H9 (cell line): Measurements from ENCODE around the gene PTDSS2. TPM values are rescaled to one million over a fixed set of nuclear protein-coding genes. Genes with fewer than 3 reads are reported as not detected.

Source experiments
- DNase-seq: peaks from one replicate; pipeline ENCODE4 v3.0.0-alpha.2; 2017
- H2AFZ ChIP-seq: one replicate; pipeline ENCODE4 v1.6.1; 2013; ENCODE audit warnings: mild to moderate bottlenecking, low read length, control low read depth, moderate library complexity
- H2AK5ac ChIP-seq: 2 replicates; pipeline ENCODE4 v1.6.1; 2013; ENCODE audit warnings: low read length, control low read depth, mixed read lengths; ENCODE audit not compliant: insufficient read length
- H2BK120ac ChIP-seq: one replicate; pipeline ENCODE4 v1.6.1; 2013; ENCODE audit warnings: low read depth, mild to moderate bottlenecking, low read length, control low read depth, inconsistent platforms; ENCODE audit not compliant: poor library complexity, severe bottlenecking
- H2BK12ac ChIP-seq: 2 replicates; pipeline ENCODE4 v1.6.1; 2013; ENCODE audit warnings: low read length, control low read depth, mixed read lengths, low read depth; ENCODE audit not compliant: insufficient read length
- H2BK15ac ChIP-seq: 2 replicates; pipeline ENCODE4 v1.6.1; 2013; ENCODE audit warnings: low read depth, low read length, control low read depth
- H2BK20ac ChIP-seq: one replicate; pipeline ENCODE4 v1.6.1; 2013; ENCODE audit warnings: low read depth, mild to moderate bottlenecking, low read length, control low read depth, inconsistent platforms; ENCODE audit not compliant: poor library complexity, severe bottlenecking
- H2BK5ac ChIP-seq: 2 replicates; pipeline ENCODE4 v1.6.1; 2013; ENCODE audit warnings: low read length, control low read depth, mixed read lengths; ENCODE audit not compliant: insufficient read length
- H3K14ac ChIP-seq: 2 replicates; pipeline ENCODE4 v1.6.1; 2013; ENCODE audit warnings: low read length, control low read depth; ENCODE audit not compliant: insufficient read depth
- H3K18ac ChIP-seq: 2 replicates; pipeline ENCODE4 v1.6.1; 2013; ENCODE audit warnings: low read depth, mild to moderate bottlenecking, mixed read lengths, low read length, control low read depth; ENCODE audit not compliant: insufficient read length
- H3K23ac ChIP-seq: 2 replicates; pipeline ENCODE4 v1.6.1; 2013; ENCODE audit warnings: low read length, control low read depth, mixed read lengths, low read depth; ENCODE audit not compliant: insufficient read length
- H3K23me2 ChIP-seq: 2 replicates; pipeline ENCODE4 v1.6.1; 2013; ENCODE audit warnings: low read depth, mild to moderate bottlenecking, mixed read lengths, low read length, control low read depth; ENCODE audit not compliant: insufficient read length, poor library complexity, severe bottlenecking
- H3K27ac ChIP-seq: 2 replicates; pipeline ENCODE4 v1.5.1; 2013; ENCODE audit warnings: low read length, control low read depth, mixed read lengths, low read depth; ENCODE audit not compliant: insufficient read length
- H3K27me3 ChIP-seq: 2 replicates; pipeline ENCODE4 v1.6.1; 2013; ENCODE audit warnings: low read length, control low read depth, inconsistent platforms; ENCODE audit not compliant: insufficient read depth
- H3K4ac ChIP-seq: 2 replicates; pipeline ENCODE4 v1.6.1; 2013; ENCODE audit warnings: low read depth, mild to moderate bottlenecking, control low read depth, inconsistent platforms, low read length, moderate library complexity
- H3K4me1 ChIP-seq: 2 replicates; pipeline ENCODE4 v1.6.1; 2013; ENCODE audit warnings: low read length, control low read depth, inconsistent platforms; ENCODE audit not compliant: insufficient read depth
- H3K4me2 ChIP-seq: 2 replicates; pipeline ENCODE4 v1.6.1; 2013; ENCODE audit warnings: low read length, control low read depth, mixed read lengths; ENCODE audit not compliant: insufficient read length, insufficient read depth
- H3K56ac ChIP-seq: 2 replicates; pipeline ENCODE4 v1.6.1; 2013; ENCODE audit warnings: low read depth, mild to moderate bottlenecking, mixed read lengths, low read length, control low read depth; ENCODE audit not compliant: insufficient read length
- H3K79me1 ChIP-seq: 2 replicates; pipeline ENCODE4 v1.6.1; 2013; ENCODE audit warnings: low read depth, mild to moderate bottlenecking, moderate library complexity, low read length, control low read depth, inconsistent platforms; ENCODE audit not compliant: insufficient read depth, poor library complexity, severe bottlenecking
- H3K79me2 ChIP-seq: 2 replicates; pipeline ENCODE4 v1.6.1; 2013; ENCODE audit warnings: low read length, control low read depth, inconsistent platforms; ENCODE audit not compliant: insufficient read depth
- H3K9ac ChIP-seq: 2 replicates; pipeline ENCODE4 v1.6.1; 2013; ENCODE audit warnings: low read length, control low read depth, mixed read lengths; ENCODE audit not compliant: insufficient read length; ENCODE audit errors: extremely low read depth
- H3K9me3 ChIP-seq: one replicate; pipeline ENCODE4 v1.6.1; 2013; ENCODE audit warnings: low read depth, low read length, inconsistent platforms; ENCODE audit not compliant: control insufficient read depth
- H3T11ph ChIP-seq: one replicate; pipeline ENCODE4 v1.6.1; 2013; ENCODE audit warnings: mild to moderate bottlenecking, low read length, control low read depth, inconsistent platforms
- H4K20me1 ChIP-seq: one replicate; pipeline ENCODE4 v1.6.1; 2013; ENCODE audit not compliant: control insufficient read depth, insufficient read length, insufficient read depth
- H4K5ac ChIP-seq: 2 replicates; pipeline ENCODE4 v1.6.1; 2013; ENCODE audit warnings: low read depth, mild to moderate bottlenecking, mixed read lengths, low read length, control low read depth; ENCODE audit not compliant: insufficient read length
- H4K8ac ChIP-seq: replicated peaks from 2 replicates; pipeline ENCODE4 v1.6.1; 2013; ENCODE audit warnings: low read length, control low read depth, mixed read lengths, low read depth; ENCODE audit not compliant: insufficient read length
- H4K91ac ChIP-seq: 2 replicates; pipeline ENCODE4 v1.6.1; 2013; ENCODE audit warnings: low read depth, mild to moderate bottlenecking, moderate library complexity, mixed read lengths, low read length, control low read depth; ENCODE audit not compliant: insufficient read length
- H3K27ac Mint-ChIP-seq, 3 experiments: 2 replicates in 2 of 3; 3 replicates in 1 of 3; pipeline ENCODE4 v1.8.0; 2020 to 2021; ENCODE audit warnings: mixed read lengths in 3 of 3, mild to moderate bottlenecking in 1 of 3, moderate library complexity in 1 of 3
- H3K27me3 Mint-ChIP-seq: 2 replicates; pipeline ENCODE4 v1.8.0; 2021; ENCODE audit warnings: low read depth, mild to moderate bottlenecking, moderate library complexity, mixed read lengths
- H3K36me3 Mint-ChIP-seq, 3 experiments: 2 replicates in 2 of 3; 3 replicates in 1 of 3; pipeline ENCODE4 v1.8.0; 2020 to 2021; ENCODE audit warnings: low read depth in 3 of 3, mixed read lengths in 3 of 3; ENCODE audit not compliant: insufficient read depth in 1 of 3
- H3K4me1 Mint-ChIP-seq, 2 experiments: 2 replicates each; pipeline ENCODE4 v1.8.0; 2020; ENCODE audit warnings: mixed read lengths in 2 of 2
- H3K4me3 Mint-ChIP-seq, 2 experiments: 2 replicates in 1 of 2; 3 replicates in 1 of 2; pipeline ENCODE4 v1.8.0; 2020 to 2021; ENCODE audit warnings: mild to moderate bottlenecking in 2 of 2, mixed read lengths in 2 of 2, moderate library complexity in 1 of 2
- H3K9me3 Mint-ChIP-seq, 2 experiments: 2 replicates in 1 of 2; 3 replicates in 1 of 2; pipeline ENCODE4 v1.8.0; 2020; ENCODE audit warnings: mild to moderate bottlenecking in 2 of 2, mixed read lengths in 2 of 2, moderate library complexity in 1 of 2
- WGBS: extraction: QIAGEN DNeasy Blood & Tissue Kit; methylation state at CpG from one replicate; pipeline ENCODE4 v1.1.7; 2013; ENCODE audit warnings: missing lambda C conversion rate, low lambda C conversion rate, mixed read lengths; ENCODE audit not compliant: insufficient read length; ENCODE audit errors: extremely low coverage; 5-methylcytosine and 5-hydroxymethylcytosine counted together
- total RNA-seq: library from RNA; stranded (reverse); gene quantifications from 2 replicates; pipeline ENCODE4 v1.2.1, GENCODE V29; 2021
- TF ChIP-seq, protein P1 (sequence below): fragments of 200-600 bp; sonication (generic); conservative IDR thresholded peaks from 3 replicates; pipeline ENCODE4 v1.8.0; 2021; ENCODE audit warnings: antibody characterized with exemption, mild to moderate bottlenecking

Gene PTDSS2
- total RNA-seq, 1 experiment from 2014 or later = 55.3 TPM

DNA sequence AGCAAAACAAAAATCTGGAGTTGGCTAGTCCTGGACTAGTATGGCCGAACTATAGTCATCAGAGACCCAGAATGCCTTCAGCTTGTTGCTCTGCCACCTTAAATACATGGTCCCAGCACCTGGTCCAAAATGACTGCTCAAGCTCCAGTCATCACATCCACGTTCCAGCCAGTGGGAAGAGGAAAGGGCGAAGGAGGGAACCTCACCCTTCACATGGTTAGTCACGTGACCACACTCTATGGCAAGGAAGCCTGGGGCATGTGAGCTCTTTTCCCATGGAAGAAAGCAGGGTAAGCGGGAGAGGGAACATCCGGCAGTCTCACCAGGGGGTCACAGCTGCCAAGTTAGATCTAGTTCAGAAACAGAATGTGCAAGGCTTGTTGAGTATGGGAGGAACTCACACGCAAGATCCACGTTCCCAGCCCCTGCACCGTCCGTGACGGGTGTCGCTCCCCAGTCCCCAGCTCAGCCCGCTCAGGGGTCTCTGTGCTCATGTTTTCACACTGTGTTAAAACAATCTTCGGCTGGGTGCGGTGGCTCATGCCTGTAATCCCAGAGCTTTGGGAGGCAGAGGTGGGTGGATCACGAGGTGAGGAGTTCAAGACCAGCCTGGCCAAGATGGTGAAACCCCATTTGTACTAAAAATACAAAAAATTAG lies 6.4 kb upstream of the PTDSS2 start:
- WGBS = no CpG with 5 or more reads among the region's 16 CpGs
- H3K27me3 Mint-ChIP-seq = peaks cover 12% of the 10 kb centered on the region
- H3K27me3 ChIP-seq = no peaks in the 10 kb centered on the region

More for the DNA sequence above, 6.4 kb upstream of the PTDSS2 start:
- no peak overlapping the region for H3T11ph ChIP-seq
- H4K91ac ChIP-seq = no peak overlapping the region
- H2BK20ac ChIP-seq = no peak overlapping the region
- TF ChIP-seq, protein P1, sequence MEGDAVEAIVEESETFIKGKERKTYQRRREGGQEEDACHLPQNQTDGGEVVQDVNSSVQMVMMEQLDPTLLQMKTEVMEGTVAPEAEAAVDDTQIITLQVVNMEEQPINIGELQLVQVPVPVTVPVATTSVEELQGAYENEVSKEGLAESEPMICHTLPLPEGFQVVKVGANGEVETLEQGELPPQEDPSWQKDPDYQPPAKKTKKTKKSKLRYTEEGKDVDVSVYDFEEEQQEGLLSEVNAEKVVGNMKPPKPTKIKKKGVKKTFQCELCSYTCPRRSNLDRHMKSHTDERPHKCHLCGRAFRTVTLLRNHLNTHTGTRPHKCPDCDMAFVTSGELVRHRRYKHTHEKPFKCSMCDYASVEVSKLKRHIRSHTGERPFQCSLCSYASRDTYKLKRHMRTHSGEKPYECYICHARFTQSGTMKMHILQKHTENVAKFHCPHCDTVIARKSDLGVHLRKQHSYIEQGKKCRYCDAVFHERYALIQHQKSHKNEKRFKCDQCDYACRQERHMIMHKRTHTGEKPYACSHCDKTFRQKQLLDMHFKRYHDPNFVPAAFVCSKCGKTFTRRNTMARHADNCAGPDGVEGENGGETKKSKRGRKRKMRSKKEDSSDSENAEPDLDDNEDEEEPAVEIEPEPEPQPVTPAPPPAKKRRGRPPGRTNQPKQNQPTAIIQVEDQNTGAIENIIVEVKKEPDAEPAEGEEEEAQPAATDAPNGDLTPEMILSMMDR = no peak
- no peak overlapping the region for H4K8ac ChIP-seq
- H3K79me2 ChIP-seq = no peaks in the 10 kb centered on the region
- no peak overlapping the region for H4K5ac ChIP-seq
- H3K79me1 ChIP-seq = no peaks in the 10 kb centered on the region
- no peaks in the 10 kb centered on the region for H3K9me3 ChIP-seq
- no peak overlapping the region for H3K27ac ChIP-seq
- no peak overlapping the region for H3K4me2 ChIP-seq
- H4K20me1 ChIP-seq = no peaks in the 10 kb centered on the region
- H2BK12ac ChIP-seq = no peak overlapping the region
- H2BK15ac ChIP-seq = no peak overlapping the region
- H3K23me2 ChIP-seq = peaks cover 7% of the 10 kb centered on the region
- no peaks in the 10 kb centered on the region; a peak in 1 of 5 replicates for H3K9me3 Mint-ChIP-seq
- no peak overlapping the region for H2BK120ac ChIP-seq
- H3K36me3 Mint-ChIP-seq = no peaks in the 10 kb centered on the region
- no peak overlapping the region for H2BK5ac ChIP-seq
- H3K14ac ChIP-seq = no peak overlapping the region; the same call in 1 of the 2 replicates
- H3K23ac ChIP-seq = no peak overlapping the region
- no peak for DNase-seq
- no peak overlapping the region for H3K4ac ChIP-seq
- H2AFZ ChIP-seq = no peak overlapping the region
- no peak overlapping the region for H2AK5ac ChIP-seq
- no peaks in the 10 kb centered on the region for H3K4me1 ChIP-seq
- no peak overlapping the region for H3K4me3 Mint-ChIP-seq
- H3K56ac ChIP-seq = no peak overlapping the region
- H3K9ac ChIP-seq = no peak overlapping the region
- no peak overlapping the region; a peak in 1 of 7 replicates for H3K27ac Mint-ChIP-seq
- peaks cover 8 to 16% of the 10 kb centered on the region in 2 experiments for H3K4me1 Mint-ChIP-seq
- no peak overlapping the region for H3K18ac ChIP-seq
